22Rv1 (cell line): ENCODE results near the gene PCDHGA7.
A peak's percentile ranks its signal among the peaks of the same experiment; 100 is the strongest.
"Not testable (repeated sequence)": the region's sequence is repeated elsewhere in the genome, so short reads cannot be mapped to it uniquely, and the experiment has no call there.

ENCODE experiments used
- H3K27ac ChIP-seq: fragments of 450-650 bp; 2 replicates; pipeline ENCODE4 v1.5.1; 2017
- CTCF ChIP-seq: fragments of 450-650 bp; IDR thresholded peaks from 2 replicates; pipeline ENCODE4 v1.5.1; 2017; ENCODE audit warnings: mild to moderate bottlenecking
- ZFX ChIP-seq: fragments of 450-650 bp; IDR thresholded peaks from 2 replicates; pipeline ENCODE4 v1.6.1; 2017; ENCODE audit warnings: antibody characterized with exemption, borderline replicate concordance

The PCDHGA7 gene

GRCh38 chr5:141420855-141421488 lies 38.4 kb downstream of the PCDHGA7 start, which contains the start of gene PCDHGA11:
TSS of gene PCDHGA11 (plus strand) at chr5:141421051. CDS start at chr5:141421228, 177 bp downstream.
- no peak within 1 kb of the TSS for H3K27ac ChIP-seq
- TF ChIP-seq CTCF, result peak; percentile 89
- no peak for TF ChIP-seq ZFX

GRCh38 chr5:141421489-141421855 lies 38.9 kb downstream of the PCDHGA7 start:
- no peak overlapping the region for H3K27ac ChIP-seq
- TF ChIP-seq CTCF (no peak), ZFX (no peak)

GRCh38 chr5:141422742-141423291 lies 40.3 kb downstream of the PCDHGA7 start:
- TF ChIP-seq ZFX (no peak), CTCF (no peak)
- H3K27ac ChIP-seq, result no peak overlapping the region

GRCh38 chr5:141427783-141428426 lies 45.4 kb downstream of the PCDHGA7 start:
- no peak overlapping the region for H3K27ac ChIP-seq
- TF ChIP-seq ZFX, result no peak
- no peak for TF ChIP-seq CTCF

GRCh38 chr5:141430332-141431113 lies 48.0 kb downstream of the PCDHGA7 start, which contains the start of gene PCDHGA12:
TSS of gene PCDHGA12 (plus strand) at chr5:141430507. CDS start at chr5:141430760, 253 bp downstream.
- TF ChIP-seq CTCF (peak; percentile 74), ZFX (no peak)
- H3K27ac ChIP-seq, result no peak within 1 kb of the TSS

GRCh38 chr5:141431286-141431685 lies 48.7 kb downstream of the PCDHGA7 start:
- no peak overlapping the region for H3K27ac ChIP-seq
- no peak for TF ChIP-seq ZFX
- TF ChIP-seq CTCF, result no peak

- not testable (repeated sequence) for H3K27ac ChIP-seq
Observed at GRCh38 chr5:141432308-141432707, 49.8 kb downstream of the PCDHGA7 start.

- not testable (repeated sequence) for H3K27ac ChIP-seq
Observed at GRCh38 chr5:141432726-141433125, 50.2 kb downstream of the PCDHGA7 start.
